SK-N-SH (cell line): Measurements from ENCODE around the gene PRRT1. TPM values are rescaled to one million over a fixed set of nuclear protein-coding genes. Genes with fewer than 3 reads are reported as not detected.

Experiments used
- CTCF ChIA-PET: fragments of 300-600, 350-600 bp; formaldehyde crosslinking; extraction: SDS; loops from one replicate; lab custom pipeline; 2021; lab: Yijun Ruan, JAX
- POLR2A ChIA-PET: fragments of 350-600 bp; sonication (Branson Sonifier 250); formaldehyde crosslinking; extraction: SDS; loops from one replicate; lab custom pipeline; 2020; ENCODE audit warnings: antibody characterized with exemption, inconsistent platforms; lab: Yijun Ruan, JAX
- DNase-seq: peaks from one replicate; pipeline ENCODE4 v3.0.0; 2012
- H2AFZ ChIP-seq: fragments of 200-600 bp; sonication (generic); 2 replicates; pipeline ENCODE4 v1.8.1; 2016; ENCODE audit warnings: antibody characterized with exemption, mild to moderate bottlenecking, low read depth
- H3F3A ChIP-seq: fragments of 200-600 bp; sonication (generic); replicated peaks from 2 replicates; pipeline ENCODE3; 2016; ENCODE audit warnings: antibody characterized with exemption, mild to moderate bottlenecking; ENCODE audit not compliant: insufficient read depth
- H3K27ac ChIP-seq, 2 experiments: fragments of 200-500 bp in 1 of 2; fragments of 200-600 bp in 1 of 2; sonication (Bioruptor generic) in 1 of 2; sonication (generic), shearing (Covaris generic) in 1 of 2; 2 replicates each; pipeline versions ENCODE4 v1.5.1 to v1.6.1; 2014 to 2016; ENCODE audit warnings: low read depth in 2 of 2, inconsistent platforms in 1 of 2, low read length in 1 of 2, mild to moderate bottlenecking in 1 of 2, mixed read lengths in 1 of 2
- H3K27me3 ChIP-seq: fragments of 200-600 bp; sonication (generic), shearing (Covaris generic); 2 replicates; pipeline ENCODE4 v1.6.1; 2016; ENCODE audit warnings: mixed run types; ENCODE audit not compliant: insufficient read depth
- H3K36me3 ChIP-seq, 2 experiments: fragments of 200-500 bp in 1 of 2; fragments of 200-600 bp in 1 of 2; sonication (Bioruptor generic) in 1 of 2; sonication (generic) in 1 of 2; replicated peaks in 1 of 2; 2 replicates each; pipeline versions ENCODE3 to v1.5.1; 2014 to 2016; ENCODE audit warnings: low read length in 1 of 2, mild to moderate bottlenecking in 1 of 2; ENCODE audit not compliant: insufficient read depth in 2 of 2, control insufficient read depth in 1 of 2
- H3K4me1 ChIP-seq, 2 experiments: fragments of 200-500 bp in 1 of 2; fragments of 200-600 bp in 1 of 2; sonication (Bioruptor generic) in 1 of 2; sonication (generic), shearing (Covaris generic) in 1 of 2; 2 replicates each; pipeline versions ENCODE4 v1.5.1 to v1.6.1; 2014 to 2016; ENCODE audit warnings: low read depth in 1 of 2, low read length in 1 of 2, mixed run types in 1 of 2; ENCODE audit not compliant: insufficient read depth in 2 of 2, control insufficient read depth in 1 of 2
- H3K4me2 ChIP-seq: fragments of 200-600 bp; sonication (generic), shearing (Covaris generic); 2 replicates; pipeline ENCODE4 v1.6.1; 2017; ENCODE audit warnings: mixed run types
- H3K4me3 ChIP-seq, 2 experiments: fragments of 200-500 bp in 1 of 2; fragments of 200-600 bp in 1 of 2; sonication (Bioruptor generic) in 1 of 2; sonication (generic), shearing (Covaris generic) in 1 of 2; 2 replicates each; pipeline versions ENCODE4 v1.5.1 to v1.8.1; 2014 to 2016; ENCODE audit warnings: low read depth in 2 of 2, inconsistent platforms in 1 of 2, low read length in 1 of 2, mild to moderate bottlenecking in 1 of 2, mixed read lengths in 1 of 2, moderate library complexity in 1 of 2
- H3K79me2 ChIP-seq: fragments of 200-600 bp; sonication (generic); 2 replicates; pipeline ENCODE4 v1.8.1; 2017; ENCODE audit warnings: mild to moderate bottlenecking; ENCODE audit not compliant: insufficient read depth
- H3K9ac ChIP-seq: fragments of 200-600 bp; sonication (generic); 2 replicates; pipeline ENCODE4 v1.6.1; 2017; ENCODE audit warnings: mixed run types
- H3K9me2 ChIP-seq: fragments of 200-600 bp; sonication (generic); 2 replicates; pipeline ENCODE4 v1.6.1; 2017; ENCODE audit warnings: mixed run types
- H3K9me3 ChIP-seq: fragments of 200-600 bp; sonication (generic); 2 replicates; pipeline ENCODE4 v1.6.1; 2017; ENCODE audit warnings: mixed run types, mild to moderate bottlenecking, moderate library complexity
- H4K20me1 ChIP-seq: fragments of 200-600 bp; sonication (generic); 2 replicates; pipeline ENCODE4 v1.6.1; 2017; ENCODE audit warnings: mild to moderate bottlenecking, mixed run types; ENCODE audit not compliant: insufficient read depth
- EP300 ChIP-seq, 2 experiments: IDR thresholded peaks; 2 replicates each; pipeline versions ENCODE4 v1.4.0 to v1.6.1; 2012; ENCODE audit warnings: borderline replicate concordance in 1 of 2, low read depth in 1 of 2, low read length in 1 of 2
- FOSL2 ChIP-seq: IDR thresholded peaks from 2 replicates; pipeline ENCODE4 v1.4.0; 2012; ENCODE audit warnings: low read depth, mild to moderate bottlenecking, moderate library complexity, borderline replicate concordance
- FOXJ3 ChIP-seq: sonication (generic); formaldehyde crosslinking; IDR thresholded peaks from 2 replicates; pipeline ENCODE4 v1.5.1; 2020; ENCODE audit warnings: mild to moderate bottlenecking, missing genetic modification reagents
- JUND ChIP-seq: IDR thresholded peaks from 2 replicates; pipeline ENCODE4 v1.4.0; 2012
- MEF2A ChIP-seq: IDR thresholded peaks from 2 replicates; pipeline ENCODE4 v1.4.0; 2012; ENCODE audit warnings: low read depth, borderline replicate concordance
- MXI1 ChIP-seq: IDR thresholded peaks from 2 replicates; pipeline ENCODE4 v1.6.1; 2012; ENCODE audit warnings: mild to moderate bottlenecking, low read depth, low read length, improper control_type of control experiment
- NRF1 ChIP-seq: IDR thresholded peaks from 2 replicates; pipeline ENCODE4 v1.6.1; 2012; ENCODE audit warnings: low read depth, mild to moderate bottlenecking, low read length
- PBX3 ChIP-seq: IDR thresholded peaks from 2 replicates; pipeline ENCODE4; 2012
- RCOR1 ChIP-seq: fragments of 150-350 bp; IDR thresholded peaks from 2 replicates; pipeline ENCODE4 v1.6.1; 2017; ENCODE audit warnings: antibody characterized with exemption, low read length
- RFX5 ChIP-seq: IDR thresholded peaks from 2 replicates; pipeline ENCODE4 v1.6.1; 2012; ENCODE audit warnings: mild to moderate bottlenecking, improper control_type of control experiment, low read length
- SMC3 ChIP-seq: IDR thresholded peaks from 2 replicates; pipeline ENCODE4 v1.6.1; 2012; ENCODE audit warnings: low read depth, low read length, improper control_type of control experiment
- TAF1 ChIP-seq: IDR thresholded peaks from 2 replicates; pipeline ENCODE4 v1.6.1; 2012; ENCODE audit warnings: low read depth, mild to moderate bottlenecking, low read length, moderate library complexity, borderline replicate concordance
- USF1 ChIP-seq: IDR thresholded peaks from 2 replicates; pipeline ENCODE4 v1.4.0; 2012; ENCODE audit warnings: low read depth, borderline replicate concordance
- YY1 ChIP-seq: IDR thresholded peaks from 2 replicates; pipeline ENCODE4 v1.4.0; 2012; ENCODE audit warnings: low read depth, mild to moderate bottlenecking
- WGBS: methylation state at CpG from one replicate; pipeline ENCODE4 v1.1.6; 2017; ENCODE audit warnings: low lambda C conversion rate; 5-methylcytosine and 5-hydroxymethylcytosine counted together
- polyA plus RNA-seq, 3 experiments: library from polyadenylated mRNA; depleted of rRNA; stranded (reverse); fragments of >200 nt; gene quantifications; 2 replicates each; pipeline ENCODE4 v1.2.3, GENCODE V29; 2012
- TF ChIP-seq, protein P1 (sequence below): fragments of 150-350 bp; IDR thresholded peaks from 2 replicates; pipeline ENCODE4 v1.6.1; 2016; ENCODE audit warnings: mild to moderate bottlenecking, low read depth, low read length
- TF ChIP-seq, protein P2 (sequence below): IDR thresholded peaks from 2 replicates; pipeline ENCODE4 v1.4.0; 2012; ENCODE audit warnings: low read depth

The PRRT1 gene
- polyA plus RNA-seq, 1 of the 3 experiments (the other 2 are of a cell fraction): 1.5 TPM

DNA sequence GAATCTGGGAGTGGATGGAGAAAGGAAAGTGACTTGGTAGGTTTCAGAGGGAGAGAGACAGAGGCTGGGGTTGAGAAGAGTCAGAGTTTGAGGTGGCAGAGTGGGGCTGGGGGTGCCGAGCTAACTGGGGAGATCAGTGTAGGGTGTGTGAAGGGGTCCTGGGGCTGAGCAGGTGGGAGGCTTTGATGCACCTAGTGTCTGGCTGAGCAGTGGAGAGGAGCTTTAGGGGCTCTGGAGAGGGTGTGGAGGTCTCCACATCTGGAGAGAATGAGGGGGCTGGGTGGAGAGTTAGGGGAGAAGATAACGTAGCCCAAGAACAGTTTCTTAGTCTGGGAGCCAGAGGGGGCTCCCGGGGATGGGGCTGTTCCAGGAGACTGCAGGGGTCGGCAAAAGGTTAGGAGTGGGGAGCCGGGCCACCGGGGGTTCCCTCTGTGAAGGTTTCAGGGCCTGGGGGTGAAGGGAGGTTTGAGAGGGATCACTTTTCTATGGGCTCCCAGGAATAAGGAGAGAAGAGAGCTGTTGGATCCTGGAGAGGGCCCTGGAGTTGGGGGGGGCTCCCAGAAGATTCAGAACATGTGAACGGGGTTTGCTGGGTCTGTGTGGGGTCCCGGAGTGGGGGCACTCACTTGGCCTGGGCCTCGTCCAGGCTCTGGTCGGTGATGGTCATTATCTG lies 37.5 kb upstream of the PRRT1 start:
- Histone ChIP-seq H3K36me3 (peaks cover 8 to 18% of the 10 kb centered on the region in 2 experiments), H3K4me3 (peak overlapping the region; percentile 60 to 81), H3K9ac (peak overlapping the region; percentile 78), H3K9me3 (no peaks in the 10 kb centered on the region), H3K4me1 (peaks cover 0 to 20% of the 10 kb centered on the region in 2 experiments; a peak in 1 of 4 replicates), H3K79me2 (peaks cover 21% of the 10 kb centered on the region), H2AFZ (no peak overlapping the region), H3K4me2 (peak overlapping the region; percentile 92), H4K20me1 (no peaks in the 10 kb centered on the region), H3K9me2 (no peaks in the 10 kb centered on the region), H3F3A (peaks cover 25% of the 10 kb centered on the region), H3K27ac (peak overlapping the region; percentile 77 to 81), H3K27me3 (no peaks in the 10 kb centered on the region)
- TF ChIP-seq PBX3: no peak
- no peak for TF ChIP-seq YY1
- TF ChIP-seq FOXJ3 (CRISPR knock-in tag): no peak
- TF ChIP-seq, protein P1, sequence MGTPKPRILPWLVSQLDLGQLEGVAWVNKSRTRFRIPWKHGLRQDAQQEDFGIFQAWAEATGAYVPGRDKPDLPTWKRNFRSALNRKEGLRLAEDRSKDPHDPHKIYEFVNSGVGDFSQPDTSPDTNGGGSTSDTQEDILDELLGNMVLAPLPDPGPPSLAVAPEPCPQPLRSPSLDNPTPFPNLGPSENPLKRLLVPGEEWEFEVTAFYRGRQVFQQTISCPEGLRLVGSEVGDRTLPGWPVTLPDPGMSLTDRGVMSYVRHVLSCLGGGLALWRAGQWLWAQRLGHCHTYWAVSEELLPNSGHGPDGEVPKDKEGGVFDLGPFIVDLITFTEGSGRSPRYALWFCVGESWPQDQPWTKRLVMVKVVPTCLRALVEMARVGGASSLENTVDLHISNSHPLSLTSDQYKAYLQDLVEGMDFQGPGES: no peak
- no peak for TF ChIP-seq EP300 (IDR thresholded peaks at IDR 0.05; ENCODE audit: borderline replicate concordance in 1 of 2, low read depth in 1 of 2, low read length in 1 of 2)
- TF ChIP-seq RFX5: no peak
- no peak for TF ChIP-seq MEF2A
- TF ChIP-seq, protein P2, sequence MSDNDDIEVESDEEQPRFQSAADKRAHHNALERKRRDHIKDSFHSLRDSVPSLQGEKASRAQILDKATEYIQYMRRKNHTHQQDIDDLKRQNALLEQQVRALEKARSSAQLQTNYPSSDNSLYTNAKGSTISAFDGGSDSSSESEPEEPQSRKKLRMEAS: no peak
- TF ChIP-seq SMC3: no peak
- no peak for DNase-seq
- 4% methylated on average over 8 of the region's 10 CpGs for WGBS
- ChIA-PET POLR2A (interaction anchor here (3.1 kb wide), 1 partner anchor 11 kb away, joined by 22 read pairs; the partner anchor contains the start of gene RNF5), CTCF (interaction anchor here (0.6 to 1.9 kb wide), 3 partner anchors 8 to 291 kb away, joined by 3 to 6 read pairs (median 3); partner anchors contain the start of gene EHMT2)

- peak overlapping the region in 1 of 2 experiments; percentile 81; a peak in 2 of 4 replicates for H3K27ac ChIP-seq
- H3K9ac ChIP-seq: peak overlapping the region; percentile 78
- no peaks in the 10 kb centered on the region for H3K9me3 ChIP-seq
- H3K27me3 ChIP-seq: no peaks in the 10 kb centered on the region
- POLR2A ChIA-PET: interaction anchor here (3.1 kb wide), 1 partner anchor 11 kb away, joined by 22 read pairs; the partner anchor contains the start of gene RNF5
- H3K36me3 ChIP-seq: peaks cover 8 to 21% of the 10 kb centered on the region in 2 experiments
- no peak for TF ChIP-seq PBX3
- TF ChIP-seq NRF1: no peak
- TF ChIP-seq, protein P1: no peak
- no peak for TF ChIP-seq JUND
- TF ChIP-seq RCOR1: no peak
- no peak for TF ChIP-seq MXI1
- TF ChIP-seq EP300 (IDR thresholded peaks at IDR 0.05; ENCODE audit: borderline replicate concordance in 1 of 2, low read depth in 1 of 2, low read length in 1 of 2): no peak
- no peak for TF ChIP-seq FOSL2
- no peak for TF ChIP-seq SMC3
- no peak for TF ChIP-seq USF1
- TF ChIP-seq TAF1: no peak
- H2AFZ ChIP-seq: no peak overlapping the region
- WGBS: 65% methylated on average over 11 of the region's 13 CpGs
- peak overlapping the region; percentile 92 for H3K4me2 ChIP-seq
- H3K79me2 ChIP-seq: peaks cover 21% of the 10 kb centered on the region
- H3K4me3 ChIP-seq: peak overlapping the region; percentile 60 to 81
- H3K4me1 ChIP-seq: peaks cover 0 to 20% of the 10 kb centered on the region in 2 experiments; a peak in 1 of 4 replicates
- peaks cover 23% of the 10 kb centered on the region for H3F3A ChIP-seq
- no peaks in the 10 kb centered on the region for H4K20me1 ChIP-seq
- no peaks in the 10 kb centered on the region for H3K9me2 ChIP-seq
- DNase-seq: no peak
- CTCF ChIA-PET: interaction anchor here (1.2 to 1.9 kb wide), 2 partner anchors 9 to 291 kb away, joined by 3 to 6 read pairs; partner anchors contain the start of gene EHMT2
Observed at GRCh38 chr6:32188381-32189068, 36.8 kb upstream of the PRRT1 start.
